DOHH2 (cell line): ENCODE results near the gene TRIP10.
"Not testable (repeated sequence)": the region's sequence is repeated elsewhere in the genome, so short reads cannot be mapped to it uniquely, and the experiment has no call there.

Source experiments
- H3F3A ChIP-seq: fragments of 200-600 bp; sonication (generic), shearing (Covaris generic); 2 replicates; pipeline ENCODE4 v1.6.0; 2016; ENCODE audit warnings: antibody characterized with exemption, mild to moderate bottlenecking; ENCODE audit not compliant: control insufficient read depth, insufficient read depth
- H3K27ac ChIP-seq: fragments of 200-600 bp; sonication (generic); 2 replicates; pipeline ENCODE4 v1.5.1; 2014; ENCODE audit warnings: low read depth, mild to moderate bottlenecking, low read length, moderate library complexity
- H3K27me3 ChIP-seq: fragments of 200-600 bp; sonication (generic); 2 replicates; pipeline ENCODE4 v1.6.1; 2014; ENCODE audit warnings: mild to moderate bottlenecking, low read length, mixed read lengths; ENCODE audit not compliant: control insufficient read depth
- H3K36me3 ChIP-seq: fragments of 200-600 bp; sonication (generic); 2 replicates; pipeline ENCODE4 v1.6.1; 2014; ENCODE audit warnings: mild to moderate bottlenecking, low read length, moderate library complexity, mixed read lengths; ENCODE audit not compliant: control insufficient read depth
- H3K4me1 ChIP-seq: fragments of 200-600 bp; sonication (generic); 2 replicates; pipeline ENCODE4 v1.6.1; 2014; ENCODE audit warnings: mild to moderate bottlenecking, low read length, mixed read lengths; ENCODE audit not compliant: control insufficient read depth
- H3K4me2 ChIP-seq: fragments of 200-600 bp; sonication (generic); 2 replicates; pipeline ENCODE4 v1.6.0; 2014; ENCODE audit warnings: mild to moderate bottlenecking, low read length, moderate library complexity
- H3K4me3 ChIP-seq: fragments of 200-600 bp; sonication (generic); 2 replicates; pipeline ENCODE4 v1.5.1; 2014; ENCODE audit warnings: mild to moderate bottlenecking, low read length, mixed read lengths
- H3K79me2 ChIP-seq: fragments of 200-600 bp; sonication (generic); 2 replicates; pipeline ENCODE4 v1.6.1; 2014; ENCODE audit warnings: mild to moderate bottlenecking, low read length, mixed read lengths; ENCODE audit not compliant: control insufficient read depth
- H3K9me2 ChIP-seq: fragments of 200-600 bp; sonication (generic); replicated peaks from 2 replicates; pipeline ENCODE4 v1.6.1; 2014; ENCODE audit warnings: mild to moderate bottlenecking, low read length, mixed read lengths; ENCODE audit not compliant: control insufficient read depth
- H3K9me3 ChIP-seq: fragments of 200-600 bp; sonication (generic); 2 replicates; pipeline ENCODE4 v1.6.1; 2014; ENCODE audit warnings: antibody characterized with exemption, low read length, mixed read lengths; ENCODE audit not compliant: control insufficient read depth, insufficient read depth
- H4K20me1 ChIP-seq: fragments of 200-600 bp; sonication (generic); 2 replicates; pipeline ENCODE4 v1.6.0; 2014; ENCODE audit warnings: low read depth, mild to moderate bottlenecking, antibody characterized with exemption, low read length, moderate library complexity; ENCODE audit not compliant: control insufficient read depth, insufficient read depth
- EZH2phosphoT487 ChIP-seq: fragments of 200-600 bp; sonication (generic); IDR thresholded peaks from 2 replicates; pipeline ENCODE4 v1.6.1; 2017; ENCODE audit warnings: borderline replicate concordance, mild to moderate bottlenecking, antibody characterized with exemption, low read length, moderate library complexity, mixed read lengths
- TF ChIP-seq, protein P1 (sequence below): fragments of 200-600 bp; sonication (generic); IDR thresholded peaks from one replicate; pipeline ENCODE4 v1.5.1; 2014; ENCODE audit warnings: antibody characterized with exemption, mild to moderate bottlenecking, low read depth, low read length; ENCODE audit not compliant: poor library complexity, severe bottlenecking

TRIP10 gene

DNA sequence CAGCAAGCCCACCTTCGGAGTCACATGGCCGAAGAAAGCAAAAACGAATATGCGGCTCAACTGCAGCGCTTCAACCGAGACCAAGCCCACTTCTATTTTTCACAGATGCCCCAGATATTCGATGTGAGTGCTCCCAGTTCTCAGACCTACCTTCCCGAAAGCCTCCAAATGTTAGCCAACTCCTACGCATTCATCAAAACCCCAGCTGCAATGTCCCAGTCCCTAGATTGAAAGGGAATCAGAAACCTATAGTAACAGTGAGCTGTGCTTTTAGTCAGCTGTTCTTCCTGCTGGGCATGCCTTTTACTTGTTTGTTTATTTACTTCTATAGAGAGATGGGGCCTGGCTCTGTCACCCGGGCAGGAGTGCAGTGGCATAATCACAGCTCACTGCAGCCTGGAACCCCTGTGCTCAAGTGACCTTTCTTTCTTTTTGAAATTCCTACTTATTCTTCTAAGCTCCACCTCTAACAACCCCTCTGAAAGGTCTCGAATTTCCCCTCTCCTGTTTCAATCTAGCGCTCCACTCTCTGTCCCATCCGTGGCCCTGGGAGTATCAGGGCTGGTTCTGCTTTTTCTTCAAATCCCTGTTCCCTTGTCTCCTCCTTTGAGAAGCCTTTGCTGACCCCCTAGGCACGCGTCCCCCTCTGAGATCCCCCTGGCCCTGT lies 4.4 kb downstream of the TRIP10 start:
- Histone ChIP-seq H3F3A (peaks cover 12% of the 10 kb centered on the region), H3K4me1 (peaks cover 26% of the 10 kb centered on the region), H3K4me3 (no peak overlapping the region), H3K36me3 (0 out of 2 replicates have a peak, but pooled peaks cover 9% of the 10 kb centered on the region), H3K27ac (no peak overlapping the region), H3K79me2 (no peaks in the 10 kb centered on the region), H4K20me1 (0 out of 2 replicates have a peak, but pooled peaks cover 3% of the 10 kb centered on the region), H3K9me2 (no peaks in the 10 kb centered on the region), H3K27me3 (no peaks in the 10 kb centered on the region), H3K9me3 (no peaks in the 10 kb centered on the region), H3K4me2 (no peak overlapping the region)
- TF ChIP-seq, protein P1, sequence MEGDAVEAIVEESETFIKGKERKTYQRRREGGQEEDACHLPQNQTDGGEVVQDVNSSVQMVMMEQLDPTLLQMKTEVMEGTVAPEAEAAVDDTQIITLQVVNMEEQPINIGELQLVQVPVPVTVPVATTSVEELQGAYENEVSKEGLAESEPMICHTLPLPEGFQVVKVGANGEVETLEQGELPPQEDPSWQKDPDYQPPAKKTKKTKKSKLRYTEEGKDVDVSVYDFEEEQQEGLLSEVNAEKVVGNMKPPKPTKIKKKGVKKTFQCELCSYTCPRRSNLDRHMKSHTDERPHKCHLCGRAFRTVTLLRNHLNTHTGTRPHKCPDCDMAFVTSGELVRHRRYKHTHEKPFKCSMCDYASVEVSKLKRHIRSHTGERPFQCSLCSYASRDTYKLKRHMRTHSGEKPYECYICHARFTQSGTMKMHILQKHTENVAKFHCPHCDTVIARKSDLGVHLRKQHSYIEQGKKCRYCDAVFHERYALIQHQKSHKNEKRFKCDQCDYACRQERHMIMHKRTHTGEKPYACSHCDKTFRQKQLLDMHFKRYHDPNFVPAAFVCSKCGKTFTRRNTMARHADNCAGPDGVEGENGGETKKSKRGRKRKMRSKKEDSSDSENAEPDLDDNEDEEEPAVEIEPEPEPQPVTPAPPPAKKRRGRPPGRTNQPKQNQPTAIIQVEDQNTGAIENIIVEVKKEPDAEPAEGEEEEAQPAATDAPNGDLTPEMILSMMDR, result no peak
- no peak for TF ChIP-seq EZH2phosphoT487

DNA sequence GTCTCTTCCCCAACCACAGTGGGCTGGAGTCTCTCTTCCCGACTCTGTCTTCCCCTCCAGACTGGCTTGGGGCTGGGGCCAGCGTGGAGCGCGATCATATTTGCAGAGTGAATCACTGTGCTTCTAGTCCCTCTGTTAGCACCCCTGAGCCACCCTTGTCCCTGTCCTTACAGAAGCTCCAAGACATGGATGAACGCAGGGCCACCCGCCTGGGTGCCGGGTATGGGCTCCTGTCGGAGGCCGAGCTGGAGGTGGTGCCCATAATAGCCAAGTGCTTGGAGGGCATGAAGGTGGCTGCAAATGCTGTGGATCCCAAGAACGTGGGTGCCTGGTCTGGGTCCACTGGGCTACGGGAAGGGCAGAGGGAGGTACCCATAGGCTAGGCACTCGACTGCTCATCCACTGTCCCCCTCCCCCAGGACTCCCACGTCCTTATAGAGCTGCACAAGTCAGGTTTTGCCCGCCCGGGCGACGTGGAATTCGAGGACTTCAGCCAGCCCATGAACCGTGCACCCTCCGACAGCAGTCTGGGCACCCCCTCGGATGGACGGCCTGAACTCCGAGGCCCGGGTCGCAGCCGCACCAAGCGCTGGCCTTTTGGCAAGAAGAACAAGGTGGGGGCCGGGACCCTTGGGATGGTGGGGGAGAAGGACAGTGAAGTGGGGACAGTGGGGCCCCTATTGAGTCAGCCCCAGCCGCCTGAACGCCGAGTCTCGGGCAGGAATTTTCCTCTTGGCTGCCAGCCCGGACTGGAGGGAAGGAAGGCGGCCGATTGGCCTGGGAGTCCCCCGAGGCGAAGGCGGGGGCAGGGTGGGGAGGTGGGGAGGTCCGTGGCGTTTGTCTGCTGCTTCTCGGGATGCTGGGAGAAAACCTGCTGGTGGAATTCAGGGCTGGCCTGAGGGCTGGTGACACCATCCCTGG lies 5.2 kb downstream of the TRIP10 start:
- H3K79me2 ChIP-seq, result no peaks in the 10 kb centered on the region
- H3K9me2 ChIP-seq, result no peaks in the 10 kb centered on the region
- H3K4me2 ChIP-seq, result no peak overlapping the region
- H3K4me3 ChIP-seq, result no peak overlapping the region
- peaks cover 21% of the 10 kb centered on the region for H3K4me1 ChIP-seq
- H3F3A ChIP-seq, result peaks cover 12% of the 10 kb centered on the region
- H3K27me3 ChIP-seq, result no peaks in the 10 kb centered on the region
- no peaks in the 10 kb centered on the region for H3K9me3 ChIP-seq
- peaks cover 9% of the 10 kb centered on the region; the same call in 1 of the 2 replicates for H3K36me3 ChIP-seq
- TF ChIP-seq, protein P1, result no peak
- TF ChIP-seq EZH2phosphoT487, result no peak
- no peak overlapping the region for H3K27ac ChIP-seq
- 0 out of 2 replicates have a peak, but pooled peaks cover 3% of the 10 kb centered on the region for H4K20me1 ChIP-seq

DNA sequence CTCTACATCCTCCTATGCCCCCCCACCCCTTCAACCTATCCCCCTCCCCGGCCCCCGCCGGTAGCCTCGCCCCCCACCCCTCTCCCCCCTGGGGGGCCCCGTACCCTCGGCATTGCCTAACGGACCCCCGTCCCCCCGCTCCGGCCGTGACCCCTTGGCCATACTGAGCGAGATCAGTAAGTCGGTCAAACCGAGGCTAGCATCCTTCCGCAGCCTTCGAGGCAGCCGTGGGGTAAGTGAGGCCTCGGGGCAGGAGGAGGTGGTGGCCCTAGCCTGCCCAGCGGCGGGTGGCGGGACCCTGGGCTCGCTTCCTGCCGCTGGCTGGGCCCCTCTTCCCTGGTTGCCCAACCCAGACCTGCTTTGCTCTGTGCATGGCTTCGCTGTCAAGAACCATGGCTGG lies 6.5 kb downstream of the TRIP10 start:
- TF ChIP-seq, protein P1, result no peak
- no peak for TF ChIP-seq EZH2phosphoT487
- no peak overlapping the region for H3K4me2 ChIP-seq
- H3F3A ChIP-seq, result peaks cover 8% of the 10 kb centered on the region
- H3K36me3 ChIP-seq, result peaks cover 9% of the 10 kb centered on the region; the same call in 1 of the 2 replicates
- no peaks in the 10 kb centered on the region for H3K9me2 ChIP-seq
- H3K27me3 ChIP-seq, result no peaks in the 10 kb centered on the region
- H3K79me2 ChIP-seq, result no peaks in the 10 kb centered on the region
- H3K9me3 ChIP-seq, result no peaks in the 10 kb centered on the region
- 0 out of 2 replicates have a peak, but pooled peaks cover 3% of the 10 kb centered on the region for H4K20me1 ChIP-seq
- no peak overlapping the region for H3K27ac ChIP-seq
- no peak overlapping the region for H3K4me3 ChIP-seq
- H3K4me1 ChIP-seq, result peaks cover 8% of the 10 kb centered on the region

DNA sequence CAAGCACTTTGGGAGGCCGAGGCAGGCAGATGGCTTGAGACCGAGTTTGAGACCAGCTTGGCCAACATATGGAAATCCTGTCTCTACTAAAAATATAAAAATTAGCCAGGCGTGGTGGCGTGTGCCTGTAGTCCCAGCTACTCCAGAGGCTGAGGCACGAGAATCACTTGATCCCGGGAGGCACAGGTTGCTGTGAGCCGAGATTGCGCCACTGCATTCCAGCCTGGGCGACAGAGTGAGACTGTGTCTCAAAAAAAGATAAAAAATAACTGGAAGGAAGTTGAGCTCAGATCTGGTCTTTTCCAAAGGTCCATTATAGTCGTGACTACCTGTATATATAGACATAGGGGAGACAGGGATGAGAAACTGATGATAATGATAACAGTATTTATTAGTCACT lies 9.1 kb downstream of the TRIP10 start:
- H3K36me3 ChIP-seq, result peaks cover 14% of the 10 kb centered on the region
- not testable (repeated sequence) for H3K9me3 ChIP-seq, H3K27ac ChIP-seq

More for the DNA sequence above, 9.1 kb downstream of the TRIP10 start:
- H3F3A ChIP-seq, H3K79me2 ChIP-seq, H3K4me2 ChIP-seq, H3K4me3 ChIP-seq, H3K9me2 ChIP-seq, H3K27me3 ChIP-seq, H4K20me1 ChIP-seq, H3K4me1 ChIP-seq: not testable (repeated sequence)
